ENCODE results near the gene C22orf23. TPM values are rescaled to one million over a fixed set of nuclear protein-coding genes. Genes with fewer than 3 reads are reported as not detected.

C22orf23 gene
- total and polyA plus RNA-seq, 2 of the 13 experiments (the other 11 are each of a cell fraction or from before 2014, with no cell fraction given): 0.21 to 0.24 TPM

GRCh38 chr22:37894939-37895670 is 58.3 kb downstream of the C22orf23 start (continued):
- TF ChIP-seq PAXIP1 (CRISPR knock-in tag; conservative IDR thresholded peaks at IDR 0.05) (peak; percentile 22; the same call in 1 of the 2 replicates), RXRB (CRISPR knock-in tag; IDR thresholded peaks at IDR 0.05; ENCODE audit: borderline replicate concordance) (no peak), ZKSCAN5 (CRISPR knock-in tag; IDR thresholded peaks at IDR 0.05) (no peak), ZNF281 (CRISPR knock-in tag; IDR thresholded peaks at IDR 0.05; ENCODE audit: borderline replicate concordance) (peak; percentile 84)
- TF ChIP-seq, protein P1, sequence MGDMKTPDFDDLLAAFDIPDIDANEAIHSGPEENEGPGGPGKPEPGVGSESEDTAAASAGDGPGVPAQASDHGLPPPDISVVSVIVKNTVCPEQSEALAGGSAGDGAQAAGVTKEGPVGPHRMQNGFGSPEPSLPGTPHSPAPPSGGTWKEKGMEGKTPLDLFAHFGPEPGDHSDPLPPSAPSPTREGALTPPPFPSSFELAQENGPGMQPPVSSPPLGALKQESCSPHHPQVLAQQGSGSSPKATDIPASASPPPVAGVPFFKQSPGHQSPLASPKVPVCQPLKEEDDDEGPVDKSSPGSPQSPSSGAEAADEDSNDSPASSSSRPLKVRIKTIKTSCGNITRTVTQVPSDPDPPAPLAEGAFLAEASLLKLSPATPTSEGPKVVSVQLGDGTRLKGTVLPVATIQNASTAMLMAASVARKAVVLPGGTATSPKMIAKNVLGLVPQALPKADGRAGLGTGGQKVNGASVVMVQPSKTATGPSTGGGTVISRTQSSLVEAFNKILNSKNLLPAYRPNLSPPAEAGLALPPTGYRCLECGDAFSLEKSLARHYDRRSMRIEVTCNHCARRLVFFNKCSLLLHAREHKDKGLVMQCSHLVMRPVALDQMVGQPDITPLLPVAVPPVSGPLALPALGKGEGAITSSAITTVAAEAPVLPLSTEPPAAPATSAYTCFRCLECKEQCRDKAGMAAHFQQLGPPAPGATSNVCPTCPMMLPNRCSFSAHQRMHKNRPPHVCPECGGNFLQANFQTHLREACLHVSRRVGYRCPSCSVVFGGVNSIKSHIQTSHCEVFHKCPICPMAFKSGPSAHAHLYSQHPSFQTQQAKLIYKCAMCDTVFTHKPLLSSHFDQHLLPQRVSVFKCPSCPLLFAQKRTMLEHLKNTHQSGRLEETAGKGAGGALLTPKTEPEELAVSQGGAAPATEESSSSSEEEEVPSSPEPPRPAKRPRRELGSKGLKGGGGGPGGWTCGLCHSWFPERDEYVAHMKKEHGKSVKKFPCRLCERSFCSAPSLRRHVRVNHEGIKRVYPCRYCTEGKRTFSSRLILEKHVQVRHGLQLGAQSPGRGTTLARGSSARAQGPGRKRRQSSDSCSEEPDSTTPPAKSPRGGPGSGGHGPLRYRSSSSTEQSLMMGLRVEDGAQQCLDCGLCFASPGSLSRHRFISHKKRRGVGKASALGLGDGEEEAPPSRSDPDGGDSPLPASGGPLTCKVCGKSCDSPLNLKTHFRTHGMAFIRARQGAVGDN (CRISPR knock-in tag; IDR thresholded peaks at IDR 0.05): peak; percentile 54
- TF ChIP-seq, protein P2, sequence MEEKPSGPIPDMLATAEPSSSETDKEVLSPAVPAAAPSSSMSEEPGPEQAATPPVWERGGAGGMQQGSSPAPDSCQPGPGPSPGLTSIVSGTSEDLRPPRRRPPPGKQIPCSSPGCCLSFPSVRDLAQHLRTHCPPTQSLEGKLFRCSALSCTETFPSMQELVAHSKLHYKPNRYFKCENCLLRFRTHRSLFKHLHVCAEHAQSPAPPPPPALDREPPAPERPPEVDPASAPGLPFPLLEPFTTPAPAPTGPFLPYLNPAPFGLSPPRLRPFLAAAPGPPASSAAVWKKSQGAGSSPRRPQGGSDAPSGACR (CRISPR knock-in tag; IDR thresholded peaks at IDR 0.05): no peak

Data from HepG2 (cell line).